ENCODE measurements around the gene SMIM41.

SMIM41 gene

GRCh38 chr12:52148464-52149181 is 69.1 kb downstream of the SMIM41 start:
- no peak for DNase-seq

GRCh38 chr12:52149182-52149641 is 69.7 kb downstream of the SMIM41 start:
- no peak for DNase-seq

- no peak for DNase-seq
Observed at GRCh38 chr12:52149651-52150241, 70.2 kb downstream of the SMIM41 start.

GRCh38 chr12:52151153-52151836 is 71.8 kb downstream of the SMIM41 start:
- no peak for DNase-seq

GRCh38 chr12:52151837-52152783 is 72.6 kb downstream of the SMIM41 start:
- no peak for DNase-seq

- DNase-seq: no peak
Observed at GRCh38 chr12:52152905-52153317, 73.4 kb downstream of the SMIM41 start.

GRCh38 chr12:52155048-52155868 is 75.8 kb downstream of the SMIM41 start:
- DNase-seq: no peak

- no peak for DNase-seq
Observed at GRCh38 chr12:52156311-52156710, 76.8 kb downstream of the SMIM41 start.

GRCh38 chr12:52156757-52157565 is 77.5 kb downstream of the SMIM41 start:
- peak; percentile 9 for DNase-seq

- DNase-seq: no peak
Observed at GRCh38 chr12:52157566-52158150, 78.2 kb downstream of the SMIM41 start.

Data from NK-92 treated with Interleukin-12 subunit alpha and Interleukin-12 subunit beta, amount 100 ng/mL, for 24 hours (cell line).